Activated CD8-positive, alpha-beta T cell treated with anti-CD3 and anti-CD28 coated beads for 36 hours (primary cell): ENCODE results near the gene KCND3. TPM values are rescaled to one million over a fixed set of nuclear protein-coding genes. Genes with fewer than 3 reads are reported as not detected.

ENCODE experiments used
- ATAC-seq: fragments of 200-7000 bp; cut with Tn5 transposase; one replicate; pipeline ENCODE4 v1.10.0; 2021; ENCODE audit warnings: mild to moderate bottlenecking, moderate library complexity
- CTCF ChIA-PET: fragments of 350-600 bp; sonication (Branson Sonifier 250); formaldehyde crosslinking; loops from one replicate; lab custom pipeline; 2021; ENCODE audit warnings: antibody characterized with exemption; lab: Charles Lee
- POLR2A ChIA-PET: fragments of 350-600 bp; sonication (Branson Sonifier 250); formaldehyde crosslinking; loops from one replicate; lab custom pipeline; 2021; ENCODE audit warnings: antibody characterized with exemption; lab: Charles Lee
- DNase-seq: peaks from one replicate; pipeline ENCODE4 v3.0.0-alpha.2; 2020
- H3K27ac Mint-ChIP-seq: one replicate; pipeline ENCODE4 v1.8.0; 2021; ENCODE audit warnings: mild to moderate bottlenecking, mixed read lengths
- H3K27me3 Mint-ChIP-seq: one replicate; pipeline ENCODE4 v1.8.0; 2021; ENCODE audit warnings: mixed read lengths
- H3K36me3 Mint-ChIP-seq: one replicate; pipeline ENCODE4 v1.8.0; 2021; ENCODE audit warnings: low read depth, mixed read lengths
- H3K4me1 Mint-ChIP-seq: one replicate; pipeline ENCODE4 v1.8.0; 2021; ENCODE audit warnings: low read depth, mixed read lengths
- H3K4me3 Mint-ChIP-seq: one replicate; pipeline ENCODE4 v1.8.0; 2021; ENCODE audit warnings: mild to moderate bottlenecking, moderate library complexity, mixed read lengths
- H3K9me3 Mint-ChIP-seq: one replicate; pipeline ENCODE4 v1.8.0; 2021; ENCODE audit warnings: mixed read lengths
- intact Hi-C: fragments of 100-400 bp; cut with micrococcal nuclease; formaldehyde crosslinking; loops from one replicate; pipeline ENCODE4 v1.10.0; 2022
- total RNA-seq, 2 experiments: library from RNA; stranded (reverse); gene quantifications; one replicate each; pipeline ENCODE4 v1.2.3, GENCODE V29; 2021
- TF ChIP-seq, protein P1 (sequence below): fragments of 200-600 bp; IDR thresholded peaks from one replicate; pipeline ENCODE4 v1.8.0; 2022; ENCODE audit warnings: antibody characterized with exemption, mild to moderate bottlenecking

Gene KCND3
- total RNA-seq, 2 experiments from 2014 or later, result not detected

DNA sequence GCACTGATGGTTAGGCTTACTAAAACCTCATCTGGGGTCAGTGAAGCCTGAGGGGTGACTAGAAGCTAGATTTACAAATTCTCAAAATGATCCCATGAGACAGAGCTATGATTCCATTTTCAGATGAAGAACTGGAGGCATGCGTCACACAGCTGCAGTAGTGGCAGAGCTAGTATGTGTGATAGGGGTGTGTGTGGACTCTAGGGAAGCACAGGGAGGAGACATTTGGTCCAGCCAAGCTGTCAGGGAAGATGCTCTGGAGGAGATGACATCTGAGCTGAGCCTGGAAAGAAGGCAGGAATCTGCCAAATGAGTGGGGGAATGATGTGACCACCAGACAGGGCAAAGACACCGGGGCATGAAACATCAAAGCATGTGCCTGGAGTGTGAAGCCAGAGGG lies 12.0 kb upstream of the KCND3 start:
- TF ChIP-seq, protein P1, sequence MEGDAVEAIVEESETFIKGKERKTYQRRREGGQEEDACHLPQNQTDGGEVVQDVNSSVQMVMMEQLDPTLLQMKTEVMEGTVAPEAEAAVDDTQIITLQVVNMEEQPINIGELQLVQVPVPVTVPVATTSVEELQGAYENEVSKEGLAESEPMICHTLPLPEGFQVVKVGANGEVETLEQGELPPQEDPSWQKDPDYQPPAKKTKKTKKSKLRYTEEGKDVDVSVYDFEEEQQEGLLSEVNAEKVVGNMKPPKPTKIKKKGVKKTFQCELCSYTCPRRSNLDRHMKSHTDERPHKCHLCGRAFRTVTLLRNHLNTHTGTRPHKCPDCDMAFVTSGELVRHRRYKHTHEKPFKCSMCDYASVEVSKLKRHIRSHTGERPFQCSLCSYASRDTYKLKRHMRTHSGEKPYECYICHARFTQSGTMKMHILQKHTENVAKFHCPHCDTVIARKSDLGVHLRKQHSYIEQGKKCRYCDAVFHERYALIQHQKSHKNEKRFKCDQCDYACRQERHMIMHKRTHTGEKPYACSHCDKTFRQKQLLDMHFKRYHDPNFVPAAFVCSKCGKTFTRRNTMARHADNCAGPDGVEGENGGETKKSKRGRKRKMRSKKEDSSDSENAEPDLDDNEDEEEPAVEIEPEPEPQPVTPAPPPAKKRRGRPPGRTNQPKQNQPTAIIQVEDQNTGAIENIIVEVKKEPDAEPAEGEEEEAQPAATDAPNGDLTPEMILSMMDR, result no peak
- no peaks in the 10 kb centered on the region for H3K4me1 Mint-ChIP-seq
- ATAC-seq, result no peak

DNA sequence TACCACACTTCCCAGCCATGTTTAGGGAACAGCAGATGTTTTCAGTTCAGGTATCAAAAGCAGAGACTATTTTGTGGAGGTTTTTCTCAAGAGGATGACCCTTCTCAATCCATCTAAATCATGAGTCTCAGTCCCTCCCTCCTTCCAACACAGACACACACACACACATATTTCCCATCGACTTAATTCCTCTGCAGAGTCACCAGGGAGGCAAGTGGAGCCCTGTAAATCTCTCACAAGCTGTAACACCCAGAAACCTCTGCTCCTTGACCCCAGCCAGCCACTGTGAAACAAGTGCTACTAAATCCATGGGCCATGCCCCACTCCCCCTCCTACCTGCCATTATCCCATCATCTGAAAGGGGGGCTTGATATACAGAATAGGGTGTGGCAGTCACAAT lies 10.6 kb upstream of the KCND3 start:
- ATAC-seq, result no peak
- Mint-ChIP-seq H3K4me3 (no peak overlapping the region), H3K9me3 (no peaks in the 10 kb centered on the region), H3K4me1 (no peaks in the 10 kb centered on the region), H3K36me3 (no peaks in the 10 kb centered on the region), H3K27me3 (peaks cover 19% of the 10 kb centered on the region), H3K27ac (no peak overlapping the region)
- intact Hi-C loops, result no loop called here
- CTCF ChIA-PET, result no interaction called here
- TF ChIP-seq, protein P1, result no peak
- DNase-seq, result no peak
- POLR2A ChIA-PET, result no interaction called here

More for the DNA sequence above, 12.0 kb upstream of the KCND3 start:
- CTCF ChIA-PET, result no interaction called here
- Mint-ChIP-seq H3K27me3 (peaks cover 12% of the 10 kb centered on the region), H3K36me3 (no peaks in the 10 kb centered on the region), H3K27ac (no peak overlapping the region), H3K9me3 (no peaks in the 10 kb centered on the region), H3K4me3 (no peak overlapping the region)
- intact Hi-C loops, result no loop called here
- no peak for DNase-seq
- POLR2A ChIA-PET, result no interaction called here

DNA sequence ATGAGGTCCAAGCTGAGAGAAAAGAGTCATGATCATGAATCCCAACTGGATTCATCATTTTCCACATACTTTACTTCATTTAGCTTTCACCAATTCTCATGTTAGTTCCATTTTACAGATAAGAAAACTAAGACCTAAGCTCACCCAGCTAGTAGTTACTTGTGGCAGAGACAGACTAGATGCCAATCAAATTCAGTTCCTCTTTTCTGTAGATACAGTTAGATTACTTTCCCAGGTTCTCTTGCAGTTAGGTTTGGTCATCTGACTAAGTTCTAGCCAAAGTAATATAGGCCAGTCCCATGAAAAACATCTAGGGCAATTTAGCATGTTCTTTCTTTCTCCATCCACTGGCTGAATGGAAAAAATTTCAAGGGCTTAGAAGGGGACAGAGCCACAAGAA lies 8.9 kb upstream of the KCND3 start:
- TF ChIP-seq, protein P1, result no peak
- intact Hi-C loops, result no loop called here
- Mint-ChIP-seq H3K27me3 (peaks cover 27% of the 10 kb centered on the region), H3K36me3 (no peaks in the 10 kb centered on the region), H3K9me3 (no peaks in the 10 kb centered on the region), H3K4me1 (no peaks in the 10 kb centered on the region), H3K4me3 (no peak overlapping the region), H3K27ac (no peak overlapping the region)
- DNase-seq, result no peak
- CTCF ChIA-PET, result no interaction called here
- ATAC-seq, result no peak
- POLR2A ChIA-PET, result interaction anchor here (0.7 kb wide), 1 partner anchor 89 kb away, joined by 3 read pairs; no protein-coding TSS in a partner anchor

DNA sequence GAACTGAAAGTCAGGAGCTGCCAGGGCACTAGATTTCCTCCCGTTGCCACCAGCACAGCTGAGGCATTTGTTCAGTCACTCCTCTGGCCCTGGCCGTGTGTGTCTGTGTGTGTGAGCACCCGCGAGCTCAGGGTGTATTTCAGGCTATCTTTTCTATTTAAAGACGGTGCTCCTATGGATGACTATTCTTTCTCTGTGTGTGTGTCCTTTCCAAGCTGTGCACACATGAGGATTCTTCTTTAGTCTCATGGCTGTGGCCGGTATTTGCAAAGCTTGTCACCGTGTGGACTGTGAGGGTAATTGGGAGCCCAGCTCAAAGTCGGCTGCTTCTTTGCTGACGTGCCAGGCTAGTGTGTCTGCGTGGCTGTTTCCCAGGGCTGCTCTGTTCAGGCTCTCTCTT lies 3.0 kb upstream of the KCND3 start:
- TF ChIP-seq, protein P1, result no peak
- H3K4me1 Mint-ChIP-seq, result peaks cover 10% of the 10 kb centered on the region
- H3K36me3 Mint-ChIP-seq, result no peaks in the 10 kb centered on the region
- no peak for ATAC-seq
- no peak overlapping the region for H3K27ac Mint-ChIP-seq
- intact Hi-C loops, result no loop called here
- CTCF ChIA-PET, result no interaction called here
- DNase-seq, result no peak
- POLR2A ChIA-PET, result no interaction called here
- H3K4me3 Mint-ChIP-seq, result no peak overlapping the region
- peaks cover 57% of the 10 kb centered on the region for H3K27me3 Mint-ChIP-seq
- no peaks in the 10 kb centered on the region for H3K9me3 Mint-ChIP-seq

DNA sequence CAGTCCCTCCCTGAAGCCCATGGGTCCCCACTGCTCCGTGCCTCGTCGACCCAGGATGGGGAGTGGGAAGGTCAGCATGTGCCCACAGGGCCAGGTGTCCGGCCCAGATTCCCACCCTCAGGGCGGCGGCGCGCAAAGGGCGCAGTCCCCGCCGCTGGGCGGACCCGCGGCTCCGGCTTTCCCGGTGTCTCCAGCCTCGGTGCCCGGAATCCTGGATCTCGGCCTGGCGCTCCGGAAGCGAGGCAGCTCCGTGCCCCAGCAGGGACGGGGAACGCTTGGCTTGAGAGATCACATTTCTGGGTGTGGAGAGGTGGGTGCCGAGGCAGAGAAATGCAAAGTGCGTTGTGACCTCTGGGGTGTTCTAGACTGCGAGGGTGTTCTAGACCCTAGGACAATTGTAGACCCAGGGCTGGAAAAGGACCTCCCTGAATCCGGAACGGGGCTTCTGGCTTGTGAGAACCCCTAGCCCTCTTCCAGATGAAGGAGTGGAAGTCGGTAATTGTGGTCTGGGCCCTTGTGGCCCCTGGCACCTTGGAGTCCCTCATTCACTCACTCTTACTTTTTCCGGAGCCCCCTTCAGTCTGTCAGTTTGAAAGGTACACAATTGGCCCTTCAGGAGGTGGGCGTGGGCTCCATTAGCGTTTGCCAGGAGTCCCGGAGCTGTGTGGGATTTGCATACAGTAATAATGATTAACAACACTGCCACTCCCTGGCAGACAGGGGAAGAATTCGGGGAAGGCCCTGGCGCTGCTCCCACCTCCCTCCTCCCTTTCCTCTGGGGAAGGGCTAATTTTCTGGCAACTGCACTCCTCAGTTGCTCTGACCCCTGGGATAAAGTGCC lies 1.6 kb upstream of the KCND3 start:
- Mint-ChIP-seq H3K36me3 (no peaks in the 10 kb centered on the region), H3K4me3 (peak overlapping the region; percentile 47), H3K27ac (no peak overlapping the region), H3K4me1 (peaks cover 10% of the 10 kb centered on the region), H3K9me3 (no peaks in the 10 kb centered on the region), H3K27me3 (peaks cover 63% of the 10 kb centered on the region)
- no peak for DNase-seq
- CTCF ChIA-PET, result no interaction called here
- intact Hi-C loops, result no loop called here
- TF ChIP-seq, protein P1, result no peak
- no peak for ATAC-seq
- POLR2A ChIA-PET, result no interaction called here
